Naive thymus-derived CD8-positive, alpha-beta T cell (primary cell): ENCODE measurements around the gene CTIF. TPM values are rescaled to one million over a fixed set of nuclear protein-coding genes. Genes with fewer than 3 reads are reported as not detected.
A peak's percentile ranks its signal among the peaks of the same experiment; 100 is the strongest.

Source experiments
- ATAC-seq, 2 donors: fragments of 150-1000 bp; cut with Tn5 transposase in 1 of 2; sonication (Bioruptor Pico), chemical (Tn5 transposase) in 1 of 2; 1 replicate in 1 of 2; 2 replicates in 1 of 2; pipeline ENCODE4 v1.10.0; 2021; ENCODE audit warnings: mild to moderate bottlenecking in 2 of 2, moderate library complexity in 2 of 2
- POLR2A ChIA-PET: fragments of 350-600 bp; sonication (Branson Sonifier 250); formaldehyde crosslinking; loops from one replicate; lab custom pipeline; 2021; ENCODE audit warnings: antibody characterized with exemption; lab: Charles Lee
- DNase-seq, 10 donors: peaks; one replicate each; pipeline versions ENCODE4 v3.0.0 to v3.0.0-alpha.2; 2020 to 2022
- H3K27ac Mint-ChIP-seq, 10 donors: one replicate each; pipeline ENCODE4 v1.8.0; 2020 to 2022; ENCODE audit warnings: mild to moderate bottlenecking in 10 of 10, mixed read lengths in 10 of 10, moderate library complexity in 4 of 10, inconsistent platforms in 1 of 10
- H3K27me3 Mint-ChIP-seq, 5 donors: one replicate each; pipeline ENCODE4 v1.8.0; 2021 to 2022; ENCODE audit warnings: mixed read lengths in 5 of 5
- H3K36me3 Mint-ChIP-seq, 3 donors: one replicate each; pipeline ENCODE4 v1.8.0; 2020 to 2022; ENCODE audit warnings: mixed read lengths in 3 of 3, mild to moderate bottlenecking in 2 of 3, inconsistent platforms in 1 of 3
- H3K4me1 Mint-ChIP-seq, 4 donors: one replicate each; pipeline ENCODE4 v1.8.0; 2021 to 2022; ENCODE audit warnings: mixed read lengths in 4 of 4
- H3K4me3 Mint-ChIP-seq, 10 donors: one replicate each; pipeline ENCODE4 v1.8.0; 2020 to 2022; ENCODE audit warnings: mild to moderate bottlenecking in 10 of 10, mixed read lengths in 10 of 10, moderate library complexity in 6 of 10, inconsistent platforms in 1 of 10
- H3K9me3 Mint-ChIP-seq, 9 donors: one replicate each; pipeline ENCODE4 v1.8.0; 2020 to 2022; ENCODE audit warnings: mixed read lengths in 9 of 9, mild to moderate bottlenecking in 3 of 9, inconsistent platforms in 1 of 9, moderate library complexity in 1 of 9
- polyA plus RNA-seq, 3 donors: library from polyadenylated mRNA; unstranded; fragments of 300-500 nt; fragmentation: Illumina TruSeq; gene quantifications; one replicate each; pipeline ENCODE4 v1.2.3, GENCODE V29; 2021
- total RNA-seq, 8 experiments: library from RNA in 2 of 8; stranded (reverse) in 2 of 8; gene quantifications; one replicate each; pipeline ENCODE4 v1.2.3 and lab custom pipeline; 2021 to 2026

Gene CTIF
- total and polyA plus RNA-seq, 5 experiments from 2014 or later: 0.06 to 3.4 (median 2.0) TPM; not detected in 2

- no peak overlapping the region for H3K4me3 Mint-ChIP-seq
- peaks cover 4 to 43% (median 15%) of the 10 kb centered on the region in 4 donors for H3K4me1 Mint-ChIP-seq
- ATAC-seq (no peak), DNase-seq (no peak)
- H3K27me3 Mint-ChIP-seq: peaks cover 0 to 1% (median 0%) of the 10 kb centered on the region in 5 donors
- no peaks in the 10 kb centered on the region for H3K36me3 Mint-ChIP-seq
- no peaks in the 10 kb centered on the region for H3K9me3 Mint-ChIP-seq
- H3K27ac Mint-ChIP-seq: peak overlapping the region in 7 of 10 donors; percentile 31 to 93 (median 69)
- POLR2A ChIA-PET: interaction anchor here (1.9 kb wide), 1 partner anchor 17 kb away, joined by 4 read pairs; no protein-coding TSS in a partner anchor
Observed at GRCh38 chr18:48815179-48815515, 276.3 kb downstream of the CTIF start.

GRCh38 chr18:48815581-48816324 is 276.9 kb downstream of the CTIF start:
- no peak overlapping the region for H3K4me3 Mint-ChIP-seq
- no peak for DNase-seq
- peaks cover 6 to 48% (median 18%) of the 10 kb centered on the region in 4 donors for H3K4me1 Mint-ChIP-seq
- peaks cover 0 to 1% (median 0%) of the 10 kb centered on the region in 5 donors for H3K27me3 Mint-ChIP-seq
- H3K36me3 Mint-ChIP-seq: no peaks in the 10 kb centered on the region
- no peak for ATAC-seq
- POLR2A ChIA-PET: no interaction called here
- H3K27ac Mint-ChIP-seq: peak overlapping the region in 5 of 10 donors; percentile 3 to 93 (median 45)
- H3K9me3 Mint-ChIP-seq: no peaks in the 10 kb centered on the region

- Mint-ChIP-seq H3K4me1 (peaks cover 12 to 52% (median 22%) of the 10 kb centered on the region in 4 donors), H3K27ac (peak overlapping the region in 1 of 10 donors; percentile 71), H3K9me3 (no peaks in the 10 kb centered on the region), H3K4me3 (no peak overlapping the region), H3K36me3 (no peaks in the 10 kb centered on the region), H3K27me3 (peaks cover 0 to 1% (median 0%) of the 10 kb centered on the region in 5 donors)
- POLR2A ChIA-PET: no interaction called here
- DNase-seq: no peak
- ATAC-seq: no peak
Observed at GRCh38 chr18:48816554-48816953, 277.7 kb downstream of the CTIF start.

- no peak for DNase-seq
- no peak overlapping the region for H3K27ac Mint-ChIP-seq
- POLR2A ChIA-PET: no interaction called here
- H3K36me3 Mint-ChIP-seq: no peaks in the 10 kb centered on the region
- peaks cover 0 to 1% (median 0%) of the 10 kb centered on the region in 5 donors for H3K27me3 Mint-ChIP-seq
- no peak overlapping the region for H3K4me3 Mint-ChIP-seq
- H3K9me3 Mint-ChIP-seq: no peaks in the 10 kb centered on the region
- H3K4me1 Mint-ChIP-seq: peaks cover 14 to 53% (median 22%) of the 10 kb centered on the region in 4 donors
- ATAC-seq: no peak
Observed at GRCh38 chr18:48817021-48817461, 278.2 kb downstream of the CTIF start.

- DNase-seq (no peak), ATAC-seq (no peak)
- Mint-ChIP-seq H3K27ac (peak overlapping the region in 6 of 10 donors; percentile 9 to 71 (median 42)), H3K4me1 (peaks cover 14 to 43% (median 20%) of the 10 kb centered on the region in 4 donors), H3K4me3 (no peak overlapping the region), H3K27me3 (peaks cover 0 to 1% (median 0%) of the 10 kb centered on the region in 5 donors), H3K36me3 (no peaks in the 10 kb centered on the region), H3K9me3 (peaks cover 0 to 4% (median 0%) of the 10 kb centered on the region in 9 donors)
- POLR2A ChIA-PET: interaction anchor here (1.2 kb wide), 1 partner anchor 16 kb away, joined by 3 read pairs; no protein-coding TSS in a partner anchor
Observed at GRCh38 chr18:48818329-48819254, 279.8 kb downstream of the CTIF start.

- no peak overlapping the region for H3K4me3 Mint-ChIP-seq
- peaks cover 0 to 6% (median 0%) of the 10 kb centered on the region in 9 donors for H3K9me3 Mint-ChIP-seq
- no peak for ATAC-seq
- no peak for DNase-seq
- peaks cover 10 to 36% (median 15%) of the 10 kb centered on the region in 4 donors for H3K4me1 Mint-ChIP-seq
- no peaks in the 10 kb centered on the region for H3K36me3 Mint-ChIP-seq
- POLR2A ChIA-PET: interaction anchor here (1.2 kb wide), 1 partner anchor 15 kb away, joined by 3 read pairs; no protein-coding TSS in a partner anchor
- H3K27ac Mint-ChIP-seq: no peak overlapping the region
- no peaks in the 10 kb centered on the region for H3K27me3 Mint-ChIP-seq
Observed at GRCh38 chr18:48819276-48819675, 280.4 kb downstream of the CTIF start.

- DNase-seq (no peak), ATAC-seq (no peak)
- Mint-ChIP-seq H3K4me1 (peaks cover 5 to 29% (median 11%) of the 10 kb centered on the region in 4 donors), H3K27ac (peak overlapping the region in 3 of 10 donors; percentile 16 to 68 (median 42)), H3K36me3 (no peaks in the 10 kb centered on the region), H3K4me3 (no peak overlapping the region), H3K27me3 (no peaks in the 10 kb centered on the region), H3K9me3 (peaks cover 0 to 6% (median 0%) of the 10 kb centered on the region in 9 donors)
- POLR2A ChIA-PET: interaction anchor here (1.1 to 1.2 kb wide), 2 partner anchors 10 to 15 kb away, joined by 3 to 4 read pairs; no protein-coding TSS in a partner anchor
Observed at GRCh38 chr18:48819781-48820482, 281.1 kb downstream of the CTIF start.

GRCh38 chr18:48820483-48821250 is 281.8 kb downstream of the CTIF start:
- Mint-ChIP-seq H3K4me1 (peaks cover 3 to 22% (median 10%) of the 10 kb centered on the region in 4 donors), H3K36me3 (no peaks in the 10 kb centered on the region), H3K4me3 (no peak overlapping the region), H3K27me3 (no peaks in the 10 kb centered on the region), H3K9me3 (peaks cover 0 to 6% (median 0%) of the 10 kb centered on the region in 9 donors), H3K27ac (peak overlapping the region in 6 of 10 donors; percentile 16 to 82 (median 62))
- DNase-seq (no peak), ATAC-seq (no peak)
- POLR2A ChIA-PET: interaction anchor here (0.5 to 1.1 kb wide), 2 partner anchors 9 to 37 kb away, joined by 3 to 4 read pairs; no protein-coding TSS in a partner anchor

GRCh38 chr18:48821251-48821590 is 282.4 kb downstream of the CTIF start:
- Mint-ChIP-seq H3K4me3 (no peak overlapping the region), H3K4me1 (peaks cover 3 to 19% (median 10%) of the 10 kb centered on the region in 4 donors), H3K9me3 (peaks cover 0 to 6% (median 0%) of the 10 kb centered on the region in 9 donors), H3K27ac (peak overlapping the region in 5 of 10 donors; percentile 16 to 82 (median 68)), H3K36me3 (no peaks in the 10 kb centered on the region), H3K27me3 (no peaks in the 10 kb centered on the region)
- no peak for ATAC-seq
- POLR2A ChIA-PET: interaction anchor here (0.5 to 0.9 kb wide), 2 partner anchors 11 to 38 kb away, joined by 3 read pairs; no protein-coding TSS in a partner anchor
- DNase-seq: no peak

- H3K27me3 Mint-ChIP-seq: no peaks in the 10 kb centered on the region
Observed at GRCh38 chr18:48821845-48822244, 283.0 kb downstream of the CTIF start.

More at GRCh38 chr18:48821845-48822244, 283.0 kb downstream of the CTIF start:
- ATAC-seq (no peak), DNase-seq (no peak)
- Mint-ChIP-seq H3K9me3 (peaks cover 0 to 6% (median 0%) of the 10 kb centered on the region in 9 donors), H3K27ac (no peak overlapping the region), H3K4me3 (no peak overlapping the region), H3K4me1 (peaks cover 3 to 20% (median 12%) of the 10 kb centered on the region in 4 donors), H3K36me3 (no peaks in the 10 kb centered on the region)
- POLR2A ChIA-PET: interaction anchor here (0.8 to 0.9 kb wide), 2 partner anchors 11 to 27 kb away, joined by 3 read pairs; no protein-coding TSS in a partner anchor
